ENCODE measurements around the gene ZBTB7C. TPM values are rescaled to one million over a fixed set of nuclear protein-coding genes. Genes with fewer than 3 reads are reported as not detected.

The ZBTB7C gene
- total RNA-seq, 2 experiments from 2014 or later, result not detected

- Histone ChIP-seq H3K9me3 (ENCODE audit: low read length) (no peaks in the 10 kb centered on the region), H3K9me2 (ENCODE audit: insufficient read depth, low read length) (no peaks in the 10 kb centered on the region), H3K79me2 (ENCODE audit: insufficient read depth, low read depth, low read length) (no peaks in the 10 kb centered on the region), H3K4me1 (ENCODE audit: insufficient read depth, low read length, poor library complexity, severe bottlenecking) (no peaks in the 10 kb centered on the region), H4K20me1 (ENCODE audit: insufficient read depth, low read length) (no peaks in the 10 kb centered on the region), H3K4me2 (ENCODE audit: low read length) (no peak overlapping the region), H3K27ac (ENCODE audit: low read depth, low read length, poor library complexity, severe bottlenecking) (no peak overlapping the region), H3K4me3 (ENCODE audit: low read depth, low read length, poor library complexity, severe bottlenecking) (no peak overlapping the region), H2AFZ (ENCODE audit: low read length) (no peak overlapping the region), H3K36me3 (ENCODE audit: insufficient read depth, low read length) (no peaks in the 10 kb centered on the region)
- CTCF ChIA-PET (ENCODE audit: unreplicated experiment), result no interaction called here
- DNase-seq (ENCODE audit: low spot score), result no peak
- no TSS peak for BruUV-seq (replicated peaks)
- TF ChIP-seq EZH2phosphoT487 (IDR thresholded peaks at IDR 0.05; ENCODE audit: borderline replicate concordance, low read depth, low read length) (no peak), CTCF (conservative IDR thresholded peaks at IDR 0.05; ENCODE audit: low read length) (no peak)
- intact Hi-C loops (cut with micrococcal nuclease; ENCODE audit: unreplicated experiment), result no loop called here
- POLR2A ChIA-PET, result no interaction called here
Observed at GRCh38 chr18:48355276-48356115, 53.7 kb downstream of the ZBTB7C start.

DNA sequence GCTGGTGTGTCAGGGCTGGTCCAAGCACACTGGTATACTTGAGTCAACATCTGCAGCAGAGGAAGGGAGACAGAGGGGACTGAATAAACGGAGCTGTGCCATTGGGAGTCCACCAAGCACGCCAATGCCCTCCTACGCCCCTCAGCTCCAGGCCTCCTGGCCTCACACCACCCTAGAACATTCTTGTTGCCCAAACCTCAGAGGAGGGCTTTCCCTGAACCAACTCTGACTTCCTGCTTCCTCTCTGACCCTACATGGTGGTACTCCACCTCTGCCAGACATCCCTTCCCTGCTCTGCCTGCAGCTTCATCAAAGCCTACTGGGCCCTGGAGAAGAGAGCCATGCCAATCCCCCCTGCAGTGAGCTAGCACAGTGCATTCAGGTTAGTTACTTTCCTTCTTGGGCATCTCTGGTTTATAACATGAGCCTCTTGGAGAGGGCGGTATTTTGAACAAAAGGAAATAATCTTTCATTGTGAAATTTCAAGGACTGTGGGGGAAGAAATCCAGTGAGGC is 54.4 kb downstream of the ZBTB7C start:
- TF ChIP-seq CTCF (conservative IDR thresholded peaks at IDR 0.05; ENCODE audit: low read length), result no peak
- TF ChIP-seq EZH2phosphoT487 (IDR thresholded peaks at IDR 0.05; ENCODE audit: borderline replicate concordance, low read depth, low read length), result no peak
- intact Hi-C loops (cut with micrococcal nuclease; ENCODE audit: unreplicated experiment), result no loop called here
- H3K4me2 ChIP-seq (ENCODE audit: low read length), result no peak overlapping the region
- no peak overlapping the region for H3K27ac ChIP-seq (ENCODE audit: low read depth, low read length, poor library complexity, severe bottlenecking)
- ChIA-PET CTCF (ENCODE audit: unreplicated experiment) (no interaction called here), POLR2A (no interaction called here)
- no peak for DNase-seq (ENCODE audit: low spot score)
- no peaks in the 10 kb centered on the region for H3K36me3 ChIP-seq (ENCODE audit: insufficient read depth, low read length)
- no TSS peak for BruUV-seq (replicated peaks)
- H2AFZ ChIP-seq (ENCODE audit: low read length), result no peak overlapping the region
- no peak overlapping the region for H3K4me3 ChIP-seq (ENCODE audit: low read depth, low read length, poor library complexity, severe bottlenecking)
- H4K20me1 ChIP-seq (ENCODE audit: insufficient read depth, low read length), result no peaks in the 10 kb centered on the region
- no peaks in the 10 kb centered on the region for H3K79me2 ChIP-seq (ENCODE audit: insufficient read depth, low read depth, low read length)
- H3K9me3 ChIP-seq (ENCODE audit: low read length), result no peaks in the 10 kb centered on the region
- no peaks in the 10 kb centered on the region for H3K4me1 ChIP-seq (ENCODE audit: insufficient read depth, low read length, poor library complexity, severe bottlenecking)
- H3K9me2 ChIP-seq (ENCODE audit: insufficient read depth, low read length), result no peaks in the 10 kb centered on the region

Measured in OCI-LY7 (cell line).